ENCODE measurements around the gene DCDC2C.

- TF ChIP-seq EZH2 (IDR thresholded peaks at IDR 0.05; ENCODE audit: low read length, unreplicated experiment) = no peak
- no peak for TF ChIP-seq CTCF (conservative IDR thresholded peaks at IDR 0.05; ENCODE audit: low read depth, low read length)
- TF ChIP-seq EZH2phosphoT487 (IDR thresholded peaks at IDR 0.05; ENCODE audit: borderline replicate concordance, low read length) = no peak
Measured at GRCh38 chr2:3679616-3680393, 23.6 kb upstream of the DCDC2C start.
